ENCODE measurements around the gene PTGFRN. TPM values are rescaled to one million over a fixed set of nuclear protein-coding genes. Genes with fewer than 3 reads are reported as not detected.

The PTGFRN gene
- total and polyA plus RNA-seq, 7 donors = 6.6 to 179 (median 77.3) TPM

DNA sequence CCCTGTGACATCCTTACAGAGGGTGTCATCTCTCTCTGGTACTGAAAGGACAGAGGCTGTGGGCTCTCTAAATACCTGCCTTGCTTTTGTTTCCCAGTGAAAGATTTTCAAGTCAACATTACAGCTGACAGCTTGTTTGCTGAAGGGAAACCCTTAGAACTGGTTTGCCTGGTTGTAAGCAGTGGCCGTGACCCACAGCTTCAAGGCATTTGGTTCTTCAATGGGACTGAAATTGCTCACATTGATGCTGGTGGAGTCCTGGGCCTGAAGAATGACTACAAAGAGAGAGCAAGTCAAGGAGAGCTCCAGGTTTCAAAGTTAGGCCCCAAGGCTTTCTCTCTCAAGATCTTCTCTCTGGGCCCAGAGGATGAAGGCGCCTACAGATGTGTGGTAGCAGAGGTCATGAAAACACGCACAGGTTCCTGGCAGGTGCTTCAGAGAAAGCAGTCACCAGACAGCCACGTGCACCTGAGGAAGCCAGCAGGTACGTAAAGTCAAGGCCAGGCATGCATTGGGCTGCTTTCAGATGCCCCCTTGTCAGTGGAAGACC, 103.7 kb downstream of the PTGFRN start:
- intact Hi-C loops (cut with DNase I) = no loop called here
- no peaks in the 10 kb centered on the region for H3K4me1 ChIP-seq
- WGBS, 2 donors = 88 to 89% methylated on average over 5 of the region's 5 CpGs
- no peak overlapping the region for H3K27ac ChIP-seq
- H3K36me3 ChIP-seq = no peaks in the 10 kb centered on the region
- H3K9me3 ChIP-seq = no peaks in the 10 kb centered on the region
- no peak overlapping the region for H3K4me3 ChIP-seq
- H3K27me3 ChIP-seq = no peaks in the 10 kb centered on the region
- TF ChIP-seq, protein P1, sequence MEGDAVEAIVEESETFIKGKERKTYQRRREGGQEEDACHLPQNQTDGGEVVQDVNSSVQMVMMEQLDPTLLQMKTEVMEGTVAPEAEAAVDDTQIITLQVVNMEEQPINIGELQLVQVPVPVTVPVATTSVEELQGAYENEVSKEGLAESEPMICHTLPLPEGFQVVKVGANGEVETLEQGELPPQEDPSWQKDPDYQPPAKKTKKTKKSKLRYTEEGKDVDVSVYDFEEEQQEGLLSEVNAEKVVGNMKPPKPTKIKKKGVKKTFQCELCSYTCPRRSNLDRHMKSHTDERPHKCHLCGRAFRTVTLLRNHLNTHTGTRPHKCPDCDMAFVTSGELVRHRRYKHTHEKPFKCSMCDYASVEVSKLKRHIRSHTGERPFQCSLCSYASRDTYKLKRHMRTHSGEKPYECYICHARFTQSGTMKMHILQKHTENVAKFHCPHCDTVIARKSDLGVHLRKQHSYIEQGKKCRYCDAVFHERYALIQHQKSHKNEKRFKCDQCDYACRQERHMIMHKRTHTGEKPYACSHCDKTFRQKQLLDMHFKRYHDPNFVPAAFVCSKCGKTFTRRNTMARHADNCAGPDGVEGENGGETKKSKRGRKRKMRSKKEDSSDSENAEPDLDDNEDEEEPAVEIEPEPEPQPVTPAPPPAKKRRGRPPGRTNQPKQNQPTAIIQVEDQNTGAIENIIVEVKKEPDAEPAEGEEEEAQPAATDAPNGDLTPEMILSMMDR (IDR thresholded peaks at IDR 0.05) = no peak
- no peak for TF ChIP-seq POLR2AphosphoS5 (IDR thresholded peaks at IDR 0.05)
- TF ChIP-seq EP300 (IDR thresholded peaks at IDR 0.05) = no peak
- TF ChIP-seq POLR2A (IDR thresholded peaks at IDR 0.05) = no peak
- DNase-seq = no peak

GRCh38 chr1:117014209-117014608, 104.5 kb downstream of the PTGFRN start:
- TF ChIP-seq EP300 (IDR thresholded peaks at IDR 0.05) = no peak
- TF ChIP-seq POLR2A (IDR thresholded peaks at IDR 0.05) = no peak
- TF ChIP-seq POLR2AphosphoS5 (IDR thresholded peaks at IDR 0.05) = no peak
- TF ChIP-seq, protein P1 (IDR thresholded peaks at IDR 0.05) = no peak

GRCh38 chr1:117015724-117016123, 106.0 kb downstream of the PTGFRN start:
- Histone ChIP-seq H3K36me3 (no peaks in the 10 kb centered on the region), H3K4me3 (no peak overlapping the region), H3K9me3 (no peaks in the 10 kb centered on the region), H3K27ac (no peak overlapping the region), H3K27me3 (no peaks in the 10 kb centered on the region), H3K4me1 (no peaks in the 10 kb centered on the region)
- 85 to 89% methylated on average over 3 of the region's 3 CpGs for WGBS, 2 donors
- no peak for DNase-seq
- TF ChIP-seq POLR2AphosphoS5 (IDR thresholded peaks at IDR 0.05) (no peak), EP300 (IDR thresholded peaks at IDR 0.05) (no peak), POLR2A (IDR thresholded peaks at IDR 0.05) (no peak)
- TF ChIP-seq, protein P1 (IDR thresholded peaks at IDR 0.05) = no peak
- intact Hi-C loops (cut with DNase I) = no loop called here

More at GRCh38 chr1:117014209-117014608, 104.5 kb downstream of the PTGFRN start:
- Histone ChIP-seq H3K27me3 (no peaks in the 10 kb centered on the region), H3K4me3 (no peak overlapping the region), H3K27ac (no peak overlapping the region), H3K36me3 (no peaks in the 10 kb centered on the region), H3K9me3 (no peaks in the 10 kb centered on the region), H3K4me1 (no peaks in the 10 kb centered on the region)
- DNase-seq = no peak
- intact Hi-C loops (cut with DNase I) = no loop called here
- WGBS, 2 donors = 88 to 93% methylated on average over 5 of the region's 5 CpGs

DNA sequence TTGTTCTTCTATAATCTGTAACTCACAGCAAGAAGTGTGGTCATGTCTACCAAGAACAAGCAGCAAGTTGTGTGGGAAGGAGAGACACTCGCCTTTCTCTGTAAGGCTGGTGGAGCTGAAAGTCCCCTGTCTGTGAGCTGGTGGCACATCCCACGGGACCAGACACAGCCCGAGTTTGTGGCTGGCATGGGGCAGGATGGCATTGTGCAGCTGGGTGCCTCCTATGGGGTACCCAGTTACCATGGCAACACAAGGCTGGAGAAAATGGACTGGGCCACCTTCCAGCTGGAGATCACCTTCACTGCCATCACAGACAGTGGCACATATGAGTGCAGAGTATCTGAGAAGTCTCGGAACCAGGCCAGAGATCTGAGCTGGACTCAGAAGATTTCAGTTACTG, 107.3 kb downstream of the PTGFRN start:
- Histone ChIP-seq H3K4me1 (no peaks in the 10 kb centered on the region), H3K9me3 (no peaks in the 10 kb centered on the region), H3K4me3 (no peak overlapping the region), H3K36me3 (no peaks in the 10 kb centered on the region), H3K27me3 (no peaks in the 10 kb centered on the region), H3K27ac (no peak overlapping the region)
- no peak for TF ChIP-seq EP300 (IDR thresholded peaks at IDR 0.05)
- TF ChIP-seq, protein P1 (IDR thresholded peaks at IDR 0.05) = no peak
- TF ChIP-seq POLR2A (IDR thresholded peaks at IDR 0.05) = no peak
- no peak for TF ChIP-seq POLR2AphosphoS5 (IDR thresholded peaks at IDR 0.05)
- intact Hi-C loops (cut with DNase I) = no loop called here
- no peak for DNase-seq
- 75 to 84% methylated on average over 4 of the region's 4 CpGs for WGBS, 2 donors

GRCh38 chr1:117017648-117018047, 107.9 kb downstream of the PTGFRN start:
- TF ChIP-seq, protein P1 (IDR thresholded peaks at IDR 0.05) = no peak
- TF ChIP-seq POLR2A (IDR thresholded peaks at IDR 0.05) (no peak), EP300 (IDR thresholded peaks at IDR 0.05) (no peak), POLR2AphosphoS5 (IDR thresholded peaks at IDR 0.05) (no peak)
- Histone ChIP-seq H3K36me3 (no peaks in the 10 kb centered on the region), H3K4me1 (no peaks in the 10 kb centered on the region), H3K27me3 (no peaks in the 10 kb centered on the region), H3K4me3 (no peak overlapping the region), H3K27ac (no peak overlapping the region), H3K9me3 (no peaks in the 10 kb centered on the region)
- DNase-seq = no peak
- intact Hi-C loops (cut with DNase I) = no loop called here
- 31 to 42% methylated on average over 3 of the region's 3 CpGs for WGBS, 2 donors

All from sigmoid colon (tissue), 7 donors.